Keratinocyte (primary cell): ENCODE results near the gene MPPED1. TPM values are rescaled to one million over a fixed set of nuclear protein-coding genes. Genes with fewer than 3 reads are reported as not detected.

Experiments
- DNase-seq: peaks from one replicate; pipeline ENCODE4 v3.0.0-alpha.2; 2011; ENCODE audit warnings: low read depth, missing footprints, low spot score
- FAIRE-seq: peaks from 2 replicates; lab custom pipeline; 2011; peaks lifted over from hg19 to GRCh38; lab: Jason Lieb, UNC
- H2AFZ ChIP-seq: 2 replicates; pipeline ENCODE4 v1.6.0; 2012; ENCODE audit warnings: low read length, control low read depth, inconsistent platforms; ENCODE audit not compliant: control insufficient read depth
- H3K27ac ChIP-seq: 2 replicates; pipeline ENCODE4 v1.5.1; 2011; ENCODE audit warnings: low read length; ENCODE audit not compliant: control insufficient read depth, insufficient read depth
- H3K27me3 ChIP-seq: 3 replicates; pipeline ENCODE4 v1.6.0; 2011; ENCODE audit warnings: low read length; ENCODE audit not compliant: control insufficient read depth, insufficient read depth; ENCODE audit errors: extremely low read depth
- H3K36me3 ChIP-seq, 2 experiments: 2 replicates in 1 of 2; 3 replicates in 1 of 2; pipeline ENCODE4 v1.5.1; 2011; ENCODE audit warnings: low read length in 2 of 2, mild to moderate bottlenecking in 1 of 2; ENCODE audit not compliant: control insufficient read depth in 2 of 2, insufficient read depth in 2 of 2; ENCODE audit errors: extremely low read depth in 1 of 2
- H3K4me1 ChIP-seq: 3 replicates; pipeline ENCODE4 v1.5.1; 2011; ENCODE audit warnings: low read length; ENCODE audit not compliant: control insufficient read depth, insufficient read depth; ENCODE audit errors: extremely low read depth
- H3K4me2 ChIP-seq: 3 replicates; pipeline ENCODE4 v1.6.0; 2011; ENCODE audit warnings: low read depth, low read length; ENCODE audit not compliant: control insufficient read depth, insufficient read depth; ENCODE audit errors: extremely low read depth
- H3K4me3 ChIP-seq, 3 experiments: fragments of 200-600 bp in 1 of 3; sonication (generic) in 1 of 3; 2 replicates in 2 of 3; 3 replicates in 1 of 3; pipeline ENCODE4 v1.5.1; 2011 to 2016; ENCODE audit warnings: low read length in 3 of 3, mild to moderate bottlenecking in 3 of 3, control low read depth in 2 of 3, inconsistent platforms in 1 of 3, low read depth in 1 of 3, mixed read lengths in 1 of 3, mixed run types in 1 of 3, moderate library complexity in 1 of 3; ENCODE audit not compliant: control insufficient read depth in 2 of 3, insufficient read depth in 2 of 3; ENCODE audit errors: extremely low read depth in 1 of 3
- H3K79me2 ChIP-seq: 2 replicates; pipeline ENCODE4 v1.6.0; 2012; ENCODE audit warnings: low read length; ENCODE audit not compliant: control insufficient read depth, insufficient read depth
- H3K9ac ChIP-seq: 3 replicates; pipeline ENCODE4 v1.6.0; 2011; ENCODE audit warnings: low read length; ENCODE audit not compliant: control insufficient read depth, insufficient read depth; ENCODE audit errors: extremely low read depth
- H3K9me1 ChIP-seq: 3 replicates; pipeline ENCODE4 v1.6.0; 2011; ENCODE audit warnings: low read length; ENCODE audit not compliant: control insufficient read depth, insufficient read depth; ENCODE audit errors: extremely low read depth
- H3K9me3 ChIP-seq: 2 replicates; pipeline ENCODE4 v1.5.1; 2012; ENCODE audit warnings: low read depth, low read length; ENCODE audit not compliant: control insufficient read depth
- H4K20me1 ChIP-seq: 3 replicates; pipeline ENCODE4 v1.6.0; 2011; ENCODE audit warnings: low read length; ENCODE audit not compliant: control insufficient read depth, insufficient read depth; ENCODE audit errors: extremely low read depth
- EZH2 ChIP-seq: IDR thresholded peaks from one replicate; pipeline ENCODE4 v1.6.1; 2012; ENCODE audit warnings: inconsistent platforms, mild to moderate bottlenecking, low read length, moderate library complexity
- dilution Hi-C: fragments of 300-500 bp; cut with MboI; formaldehyde crosslinking; loops from one replicate; pipeline ENCODE4 v1.7.0; 2020; ENCODE audit warnings: low sequenced_read_pairs; ENCODE audit not compliant: extremely low pct_ligation_motif_present
- polyA plus RNA-seq, 5 experiments: library from polyadenylated mRNA; depleted of rRNA in 3 of 5; stranded (reverse) in 3 of 5; stranded (forward) in 1 of 5; unstranded in 1 of 5; fragments of >200 nt; gene quantifications; 1 replicate in 1 of 5; 2 replicates in 3 of 5; 3 replicates in 1 of 5; pipeline versions ENCODE4 v1.2.1 to v1.2.3, GENCODE V29; 2011 to 2012; ENCODE audit warnings: missing spikeins in 2 of 5, low read depth in 1 of 5, low replicate concordance in 1 of 5
- TF ChIP-seq, protein P1 (sequence below), 3 experiments: IDR thresholded peaks in 1 of 3; conservative IDR thresholded peaks in 1 of 3; optimal IDR thresholded peaks in 1 of 3; 2 replicates in 2 of 3; 3 replicates in 1 of 3; pipeline versions ENCODE3 to v1.5.1; 2011; ENCODE audit warnings: low read length in 3 of 3, mild to moderate bottlenecking in 3 of 3, moderate library complexity in 2 of 3, control low read depth in 1 of 3, inconsistent platforms in 1 of 3; ENCODE audit not compliant: insufficient read depth in 2 of 3; ENCODE audit errors: extremely low read depth in 1 of 3

Gene MPPED1
- polyA plus RNA-seq, 1 donor (not counting 4 experiments of a cell fraction or from before 2014, with no cell fraction given) = not detected

DNA sequence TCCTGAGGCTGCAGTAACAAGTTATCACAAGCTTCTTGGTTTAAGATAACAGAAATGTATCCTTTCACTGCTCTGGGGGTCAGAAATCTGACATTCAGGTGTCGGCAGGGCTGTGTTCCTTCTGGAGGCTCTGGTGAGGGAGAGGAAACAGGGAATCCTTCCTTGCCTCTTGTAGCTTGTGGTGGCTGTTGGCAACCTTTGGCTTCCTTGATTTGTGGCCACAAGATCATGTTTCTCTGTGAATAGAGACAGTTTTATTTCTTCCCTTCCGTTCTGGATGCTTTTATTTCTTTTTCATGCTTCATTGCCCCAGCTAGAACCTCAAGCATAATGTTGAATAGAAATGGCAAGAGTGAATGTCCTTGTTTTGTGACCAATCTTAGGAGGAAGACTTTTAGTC, 44.0 kb downstream of the MPPED1 start:
- H3K9ac ChIP-seq = no peak overlapping the region
- FAIRE-seq (no peak), DNase-seq (no peak)
- no peak overlapping the region for H3K27ac ChIP-seq
- no peak overlapping the region for H3K4me3 ChIP-seq
- no peaks in the 10 kb centered on the region for H3K9me3 ChIP-seq
- H3K36me3 ChIP-seq = no peaks in the 10 kb centered on the region
- no peaks in the 10 kb centered on the region for H3K9me1 ChIP-seq
- no peaks in the 10 kb centered on the region for H3K4me1 ChIP-seq
- no peaks in the 10 kb centered on the region for H4K20me1 ChIP-seq
- H3K4me2 ChIP-seq = no peak overlapping the region
- dilution Hi-C loops = no loop called here
- TF ChIP-seq, protein P1, sequence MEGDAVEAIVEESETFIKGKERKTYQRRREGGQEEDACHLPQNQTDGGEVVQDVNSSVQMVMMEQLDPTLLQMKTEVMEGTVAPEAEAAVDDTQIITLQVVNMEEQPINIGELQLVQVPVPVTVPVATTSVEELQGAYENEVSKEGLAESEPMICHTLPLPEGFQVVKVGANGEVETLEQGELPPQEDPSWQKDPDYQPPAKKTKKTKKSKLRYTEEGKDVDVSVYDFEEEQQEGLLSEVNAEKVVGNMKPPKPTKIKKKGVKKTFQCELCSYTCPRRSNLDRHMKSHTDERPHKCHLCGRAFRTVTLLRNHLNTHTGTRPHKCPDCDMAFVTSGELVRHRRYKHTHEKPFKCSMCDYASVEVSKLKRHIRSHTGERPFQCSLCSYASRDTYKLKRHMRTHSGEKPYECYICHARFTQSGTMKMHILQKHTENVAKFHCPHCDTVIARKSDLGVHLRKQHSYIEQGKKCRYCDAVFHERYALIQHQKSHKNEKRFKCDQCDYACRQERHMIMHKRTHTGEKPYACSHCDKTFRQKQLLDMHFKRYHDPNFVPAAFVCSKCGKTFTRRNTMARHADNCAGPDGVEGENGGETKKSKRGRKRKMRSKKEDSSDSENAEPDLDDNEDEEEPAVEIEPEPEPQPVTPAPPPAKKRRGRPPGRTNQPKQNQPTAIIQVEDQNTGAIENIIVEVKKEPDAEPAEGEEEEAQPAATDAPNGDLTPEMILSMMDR (optimal IDR thresholded peaks at IDR 0.05 in 1 of 3, IDR thresholded peaks at IDR 0.05 in 1 of 3, conservative IDR thresholded peaks at IDR 0.05 in 1 of 3; ENCODE audit: extremely low read depth in 1 of 3, insufficient read depth in 2 of 3, low read length in 3 of 3) = no peak
- TF ChIP-seq EZH2 = no peak
- H2AFZ ChIP-seq = no peak overlapping the region
- no peaks in the 10 kb centered on the region for H3K79me2 ChIP-seq
- H3K27me3 ChIP-seq = no peaks in the 10 kb centered on the region

DNA sequence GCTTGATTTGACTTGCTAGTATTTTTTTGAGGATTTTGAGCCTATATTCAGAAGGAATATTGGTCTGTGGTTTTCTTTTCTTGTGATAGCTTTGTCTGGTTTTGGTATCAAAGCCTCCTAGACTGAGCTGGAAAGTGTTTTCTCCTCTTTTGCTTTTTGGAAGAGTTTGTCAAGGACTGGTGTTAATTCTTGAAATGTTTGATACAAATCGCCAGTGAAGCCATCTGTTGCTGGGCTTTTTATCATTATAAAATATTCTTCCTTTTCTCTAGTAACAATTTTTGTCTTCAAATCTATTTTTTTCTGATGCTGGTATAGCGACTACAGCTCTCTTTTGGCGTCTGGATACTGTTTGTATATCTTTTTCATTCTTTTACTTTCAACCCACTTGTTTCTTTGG, 45.2 kb downstream of the MPPED1 start:
- no peak overlapping the region for H2AFZ ChIP-seq
- no peak overlapping the region for H3K9ac ChIP-seq
- H3K79me2 ChIP-seq = no peaks in the 10 kb centered on the region
- H3K27ac ChIP-seq = no peak overlapping the region
- dilution Hi-C loops = no loop called here
- no peaks in the 10 kb centered on the region for H3K9me1 ChIP-seq
- TF ChIP-seq, protein P1 (optimal IDR thresholded peaks at IDR 0.05 in 1 of 3, IDR thresholded peaks at IDR 0.05 in 1 of 3, conservative IDR thresholded peaks at IDR 0.05 in 1 of 3; ENCODE audit: extremely low read depth in 1 of 3, insufficient read depth in 2 of 3, low read length in 3 of 3) = no peak
- DNase-seq (no peak), FAIRE-seq (no peak)
- H3K4me1 ChIP-seq = no peaks in the 10 kb centered on the region
- no peaks in the 10 kb centered on the region for H4K20me1 ChIP-seq
- H3K36me3 ChIP-seq = no peaks in the 10 kb centered on the region
- no peaks in the 10 kb centered on the region for H3K27me3 ChIP-seq
- no peaks in the 10 kb centered on the region for H3K9me3 ChIP-seq
- no peak overlapping the region for H3K4me3 ChIP-seq
- no peak overlapping the region for H3K4me2 ChIP-seq
